NCI-H460 (cell line): ENCODE data around the gene CFAP100. TPM values are rescaled to one million over a fixed set of nuclear protein-coding genes. Genes with fewer than 3 reads are reported as not detected.
A peak's percentile ranks its signal among the peaks of the same experiment; 100 is the strongest.

Experiments used
- DNase-seq: peaks from one replicate; pipeline ENCODE4 v3.0.0-alpha.2; 2016; ENCODE audit warnings: low read depth; ENCODE audit errors: extremely low read depth
- polyA plus RNA-seq: library from polyadenylated mRNA; depleted of rRNA; stranded (reverse); fragments of >200 nt; gene quantifications from 2 replicates; pipeline ENCODE4 v1.2.3, GENCODE V29; 2014; cell fraction: nucleus; rRNA removed
- total RNA-seq: library from RNA; depleted of rRNA; stranded (reverse); fragments of >200 nt; shearing (Covaris generic); gene quantifications from 2 replicates; pipeline ENCODE4 v1.2.3, GENCODE V29; 2014; rRNA removed

The CFAP100 gene
- not detected in 2 replicates for total RNA-seq
- 1.4 TPM in 1 of 2 replicates, not detected in the other for polyA plus RNA-seq

DNA sequence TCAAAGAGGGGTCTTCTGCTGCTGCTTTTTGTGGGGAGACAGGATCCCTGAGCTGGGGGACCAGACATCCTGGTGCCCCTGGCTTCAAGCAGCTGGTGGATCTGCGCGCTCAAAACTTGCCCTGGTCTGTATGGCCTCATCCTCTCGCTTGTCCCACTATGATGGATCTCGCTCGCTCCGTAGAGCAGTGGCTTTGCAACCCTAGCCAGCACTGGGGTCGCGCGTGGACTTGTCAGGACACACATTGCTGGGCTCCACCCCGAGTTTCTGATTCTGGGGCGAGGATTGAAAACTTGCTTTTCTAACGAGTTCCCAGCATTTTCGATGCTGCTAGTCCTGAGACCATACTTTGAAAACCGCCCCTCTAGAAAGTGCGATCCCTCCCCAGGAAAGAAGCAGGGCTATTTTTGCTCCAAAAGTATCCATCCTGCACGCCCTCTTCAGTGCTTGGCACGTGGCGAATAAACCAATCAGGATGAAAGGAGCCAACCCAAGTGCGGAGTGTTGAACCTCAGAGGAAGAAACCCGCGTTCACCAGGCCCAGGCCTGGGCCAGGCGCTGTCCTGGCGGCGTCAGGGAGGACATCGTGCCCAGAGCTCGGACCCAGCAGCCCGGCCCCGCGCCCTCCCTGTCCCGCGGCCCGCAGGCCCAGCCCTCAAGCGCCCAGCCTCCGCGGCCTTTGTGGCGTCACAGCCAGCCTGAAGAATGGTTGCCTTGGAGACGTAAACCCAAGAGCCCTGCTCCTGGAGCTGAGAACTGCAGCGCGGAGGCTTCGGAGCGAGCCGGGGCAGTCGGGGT, at the start of gene CFAP100:
CFAP100 (plus strand) TSS at position 731 of the 798 bp plus-strand sequence. CDS start 1,092 bp downstream, outside the sequence.
- no peak for DNase-seq

- no peak for DNase-seq
Observed at GRCh38 chr3:126345231-126345630, 49.5 kb upstream of the CFAP100 start.

GRCh38 chr3:126345641-126346460, 48.9 kb upstream of the CFAP100 start:
- no peak for DNase-seq

DNA sequence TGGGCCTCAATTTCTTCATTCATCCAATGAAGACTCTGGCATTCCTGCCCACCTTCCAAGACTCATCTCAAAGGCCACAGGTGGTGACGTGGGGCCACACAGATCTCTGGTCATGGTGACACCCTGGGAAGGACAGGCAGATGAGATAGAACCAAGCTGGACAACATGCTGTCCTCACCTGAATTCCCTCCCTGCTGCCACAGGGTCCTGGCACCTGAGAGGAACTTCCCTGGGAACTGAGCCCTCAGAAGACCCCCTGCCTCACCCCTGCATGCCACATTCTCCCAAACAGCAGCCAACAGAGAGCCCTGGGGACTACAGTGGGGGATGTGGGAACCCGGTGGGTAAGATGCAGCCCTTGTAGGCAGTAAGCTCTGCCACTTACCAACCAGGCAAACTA, 48.2 kb upstream of the CFAP100 start:
- DNase-seq, result no peak

GRCh38 chr3:126347543-126348161, 47.1 kb upstream of the CFAP100 start:
- DNase-seq, result no peak

- DNase-seq, result no peak
Observed at GRCh38 chr3:126348308-126348920, 46.3 kb upstream of the CFAP100 start.

DNA sequence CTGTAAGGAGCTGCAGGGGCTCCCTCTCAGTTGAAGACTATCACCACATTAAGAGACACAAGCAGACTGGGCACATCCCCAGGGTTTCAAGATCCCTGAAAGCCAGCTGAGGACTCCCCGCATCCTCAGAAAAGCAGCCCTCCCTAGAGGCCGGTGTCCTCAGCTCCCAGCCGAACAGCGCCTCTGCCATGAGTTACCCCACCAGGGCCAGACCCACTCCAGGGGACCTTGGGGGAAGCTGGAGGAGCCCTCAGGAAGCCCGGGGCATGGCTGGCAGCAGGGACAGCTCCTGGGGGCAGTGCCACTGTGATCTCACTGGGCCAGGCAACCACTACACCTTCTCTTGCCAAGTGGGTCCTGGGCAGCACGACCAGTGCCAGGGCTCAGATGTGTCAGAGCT, 45.6 kb upstream of the CFAP100 start:
- no peak for DNase-seq

DNA sequence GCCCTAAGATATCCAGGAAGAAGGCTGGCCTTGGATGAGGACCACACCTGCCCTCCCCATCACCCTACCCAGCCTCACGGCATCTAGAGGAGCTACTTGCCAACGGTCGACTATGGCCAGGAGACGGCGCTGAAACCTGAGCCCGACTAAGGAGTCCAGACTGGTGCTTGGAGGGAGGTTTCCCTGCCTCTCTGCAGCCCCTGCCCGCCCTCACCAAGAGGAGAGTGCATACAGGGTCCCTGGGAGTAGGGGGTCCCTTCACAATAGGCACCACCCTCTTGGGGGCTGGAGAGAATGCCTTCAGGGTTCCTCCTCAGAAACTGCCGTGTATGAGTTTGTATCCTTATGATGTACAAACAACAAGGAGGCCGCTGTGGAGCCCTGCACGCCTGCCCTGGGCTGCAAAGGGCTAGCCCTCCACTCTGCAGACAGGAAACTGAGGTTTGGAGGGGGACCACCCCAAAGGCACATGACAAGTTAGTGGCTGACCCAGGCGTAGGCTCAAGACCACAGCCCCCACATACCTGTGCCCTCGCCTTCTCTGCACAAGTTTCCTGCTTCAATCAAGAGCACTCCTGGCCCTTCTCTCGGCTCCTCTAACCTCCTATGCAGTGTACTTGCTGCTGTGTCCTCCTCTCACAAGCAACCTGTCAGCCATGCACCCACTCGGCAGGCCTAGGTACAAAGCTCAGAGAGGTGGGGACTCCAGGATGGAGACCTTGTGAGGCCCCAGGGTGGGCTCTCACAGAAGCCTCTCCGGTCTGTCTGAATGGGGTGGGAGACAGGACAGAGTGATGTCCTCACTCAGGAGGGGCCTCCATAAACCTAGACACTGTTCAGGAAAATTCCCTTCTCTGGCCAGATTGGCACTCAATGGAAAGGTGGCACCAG, 44.9 kb upstream of the CFAP100 start:
- DNase-seq, result no peak

- DNase-seq, result no peak
Observed at GRCh38 chr3:126350502-126351085, 44.1 kb upstream of the CFAP100 start.

DNA sequence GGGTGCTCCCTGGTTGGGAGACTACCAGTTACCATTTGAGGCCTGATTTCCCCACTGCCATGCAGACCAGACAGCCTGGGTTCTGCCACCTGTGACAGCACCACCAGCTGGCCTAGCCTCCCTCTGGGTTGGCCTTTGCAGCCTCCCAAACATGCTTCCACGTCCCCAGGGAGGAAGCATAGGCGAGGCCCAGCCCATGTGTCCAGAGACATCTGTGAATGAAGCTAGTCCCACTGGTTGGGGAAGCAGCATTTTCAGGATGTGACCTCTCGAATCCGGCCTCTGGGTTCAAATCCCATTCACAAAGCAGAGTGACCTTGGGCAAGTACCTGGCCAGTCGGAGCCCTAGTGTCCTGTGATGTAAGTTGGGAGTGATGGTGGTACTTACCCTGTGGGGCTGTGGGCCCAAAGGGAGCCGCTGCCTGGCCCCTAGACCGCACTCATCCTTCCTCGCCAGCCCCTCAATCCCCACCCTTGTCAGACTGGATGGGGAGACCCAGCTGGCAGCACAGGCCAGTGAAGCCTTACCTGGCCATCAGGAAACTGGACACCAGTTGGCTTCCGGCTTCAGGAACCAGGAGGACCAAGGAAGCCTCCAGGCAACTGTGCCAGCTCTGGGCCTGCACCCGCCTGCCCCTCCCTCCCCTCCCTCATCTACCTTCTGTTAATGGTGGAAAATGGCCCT, 43.5 kb upstream of the CFAP100 start:
- no peak for DNase-seq

GRCh38 chr3:126351771-126352475, 42.8 kb upstream of the CFAP100 start:
- DNase-seq, result no peak

DNA sequence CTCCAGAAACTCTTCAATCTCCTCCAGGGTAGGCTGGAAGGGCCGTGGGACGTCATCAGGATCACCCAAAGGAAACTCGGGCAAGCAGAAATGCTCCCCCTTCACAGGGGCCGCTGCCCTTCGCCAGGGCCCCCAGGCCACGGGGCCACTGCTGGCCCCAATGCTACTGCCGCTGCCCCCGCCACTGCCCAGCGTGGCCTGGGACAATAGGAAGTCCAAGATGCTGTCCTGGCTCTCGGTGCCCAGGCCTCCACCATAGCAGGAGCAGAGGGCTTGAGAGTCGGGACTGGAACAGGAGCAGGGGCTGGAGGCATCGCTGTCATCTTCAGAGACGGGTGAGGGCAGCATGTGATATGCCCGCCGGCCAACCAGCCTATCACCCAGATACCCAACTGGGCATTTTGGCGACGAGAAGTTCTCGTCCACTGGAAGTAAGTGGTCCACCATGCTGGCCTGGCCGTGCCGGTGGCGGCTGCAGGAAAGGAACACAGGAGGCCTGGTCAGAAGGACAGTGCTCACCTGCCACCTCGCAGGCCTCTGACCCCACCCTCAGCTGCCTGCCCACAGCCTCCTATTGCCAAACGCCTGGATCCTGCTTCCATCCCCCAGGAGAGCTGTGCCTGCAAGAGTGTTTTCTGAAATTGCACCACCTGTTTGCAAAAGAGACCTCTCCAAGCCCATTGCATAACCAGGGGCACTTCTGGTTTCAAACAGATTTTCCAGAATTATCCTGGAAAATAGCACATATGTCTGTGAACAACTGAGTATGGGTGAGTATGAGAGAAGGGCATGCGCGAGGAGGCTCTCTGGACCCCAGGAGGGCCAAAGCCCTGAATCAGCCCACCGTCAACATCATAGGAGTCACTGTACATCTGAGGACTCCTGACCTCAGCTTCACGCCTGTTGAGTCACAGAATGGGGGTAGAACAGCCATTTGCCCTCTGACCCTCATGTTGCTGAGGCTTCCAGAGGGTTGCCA, 41.9 kb upstream of the CFAP100 start:
- DNase-seq, result no peak

GRCh38 chr3:126353694-126354321, 40.9 kb upstream of the CFAP100 start:
- DNase-seq, result no peak

DNA sequence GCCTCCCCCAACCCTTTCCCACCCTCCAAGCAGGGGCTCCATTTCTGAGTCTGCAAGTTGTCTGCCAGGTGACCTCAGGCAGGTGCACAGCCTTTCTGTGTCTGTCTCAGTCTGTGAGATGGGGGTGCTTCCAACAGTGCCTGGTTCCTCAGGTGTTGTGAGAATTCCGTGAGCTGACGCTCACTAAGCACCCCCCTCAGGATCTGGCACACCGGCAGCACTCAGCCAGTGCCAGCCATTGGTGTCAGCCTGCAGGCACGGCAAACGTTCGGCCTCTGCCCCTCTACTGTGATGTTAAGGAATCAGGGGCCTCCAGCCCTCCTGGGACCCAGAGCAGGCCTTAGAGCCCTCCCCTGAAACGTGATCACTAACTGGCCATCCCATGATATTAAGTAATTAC, 39.9 kb upstream of the CFAP100 start:
- no peak for DNase-seq

GRCh38 chr3:126355251-126355650, 39.5 kb upstream of the CFAP100 start:
- DNase-seq, result no peak

GRCh38 chr3:126355777-126356372, 38.8 kb upstream of the CFAP100 start:
- peak; percentile 9 for DNase-seq
